ENCODE results near the gene ZMPSTE24. TPM values are rescaled to one million over a fixed set of nuclear protein-coding genes. Genes with fewer than 3 reads are reported as not detected.

ZMPSTE24 gene
- total RNA-seq, 2 donors from 2014 or later, result 48.3 to 87.9 TPM

- H3K4me3 ChIP-seq, result no peak overlapping the region
- no peak for DNase-seq (ENCODE audit: low spot score)
- no peak for ATAC-seq (ENCODE audit: insufficient number of reproducible peaks, low FRiP score, low read depth)
- no peaks in the 10 kb centered on the region for H3K4me1 ChIP-seq (ENCODE audit: control insufficient read depth in 1 of 2, low read depth in 2 of 2)
- no peak for TF ChIP-seq CTCF (IDR thresholded peaks at IDR 0.05)
- H3K27ac ChIP-seq, result no peak overlapping the region
- H3K27me3 ChIP-seq (replicated peaks; ENCODE audit: insufficient read depth), result no peaks in the 10 kb centered on the region
- H3K9me3 ChIP-seq, result no peaks in the 10 kb centered on the region
- H3K36me3 ChIP-seq, result no peaks in the 10 kb centered on the region
These were observed 74.7 kb downstream of the ZMPSTE24 start for GRCh38 chr1:40332695-40333094.

GRCh38 chr1:40337443-40337842 lies 79.4 kb downstream of the ZMPSTE24 start:
- no peak for TF ChIP-seq CTCF (IDR thresholded peaks at IDR 0.05)
- Histone ChIP-seq H3K4me3 (no peak overlapping the region), H3K9me3 (no peaks in the 10 kb centered on the region), H3K27ac (no peak overlapping the region), H3K36me3 (no peaks in the 10 kb centered on the region), H3K4me1 (ENCODE audit: control insufficient read depth in 1 of 2, low read depth in 2 of 2) (peaks cover 0 to 5% of the 10 kb centered on the region in 2 donors), H3K27me3 (replicated peaks; ENCODE audit: insufficient read depth) (no peaks in the 10 kb centered on the region)
- ATAC-seq (ENCODE audit: insufficient number of reproducible peaks, low FRiP score, low read depth), result no peak
- DNase-seq (ENCODE audit: low spot score), result no peak

- DNase-seq (ENCODE audit: low spot score), result peak; percentile 36
- Histone ChIP-seq H3K27me3 (replicated peaks; ENCODE audit: insufficient read depth) (no peaks in the 10 kb centered on the region), H3K36me3 (no peaks in the 10 kb centered on the region), H3K27ac (no peak overlapping the region), H3K4me1 (ENCODE audit: control insufficient read depth in 1 of 2, low read depth in 2 of 2) (peaks cover 0 to 5% of the 10 kb centered on the region in 2 donors), H3K9me3 (no peaks in the 10 kb centered on the region), H3K4me3 (peak overlapping the region; percentile 2)
- no peak for ATAC-seq (ENCODE audit: insufficient number of reproducible peaks, low FRiP score, low read depth)
- TF ChIP-seq CTCF (IDR thresholded peaks at IDR 0.05), result peak; percentile 98
These were observed 80.8 kb downstream of the ZMPSTE24 start for GRCh38 chr1:40338745-40339419.

- DNase-seq (ENCODE audit: low spot score), result no peak
- H3K27ac ChIP-seq, result no peak overlapping the region
- peaks cover 0 to 5% of the 10 kb centered on the region in 2 donors for H3K4me1 ChIP-seq (ENCODE audit: control insufficient read depth in 1 of 2, low read depth in 2 of 2)
- H3K27me3 ChIP-seq (replicated peaks; ENCODE audit: insufficient read depth), result no peaks in the 10 kb centered on the region
- no peak for ATAC-seq (ENCODE audit: insufficient number of reproducible peaks, low FRiP score, low read depth)
- no peak for TF ChIP-seq CTCF (IDR thresholded peaks at IDR 0.05)
- no peak overlapping the region for H3K4me3 ChIP-seq
- H3K9me3 ChIP-seq, result no peaks in the 10 kb centered on the region
- H3K36me3 ChIP-seq, result no peaks in the 10 kb centered on the region
These were observed 81.6 kb downstream of the ZMPSTE24 start for GRCh38 chr1:40339420-40340323.

All from thoracic aorta (tissue), 2 donors.